Kidney (tissue), 14 donors: ENCODE measurements around the gene PHF12. TPM values are rescaled to one million over a fixed set of nuclear protein-coding genes. Genes with fewer than 3 reads are reported as not detected.

Experiments used
- DNase-seq, 5 donors: peaks; one replicate each; pipeline ENCODE4 v3.0.0-alpha.2; 2013 to 2020
- FAIRE-seq: peaks from 2 replicates; lab custom pipeline; 2012; peaks lifted over from hg19 to GRCh38; lab: Jason Lieb, UNC
- H3K27ac ChIP-seq, 2 donors: one replicate each; pipeline ENCODE4 v1.7.0; 2013; ENCODE audit warnings: low read depth in 2 of 2, low read length in 2 of 2, inconsistent platforms in 1 of 2
- H3K27me3 ChIP-seq: one replicate; pipeline ENCODE4 v1.7.1; 2013; ENCODE audit warnings: low read length, inconsistent platforms; ENCODE audit not compliant: control insufficient read depth, insufficient read depth
- H3K36me3 ChIP-seq, 3 donors: one replicate each; pipeline versions ENCODE4 v1.7.0 to v1.7.1; 2013; ENCODE audit warnings: low read length in 3 of 3, control low read depth in 1 of 3, inconsistent platforms in 1 of 3; ENCODE audit not compliant: insufficient read depth in 3 of 3, control insufficient read depth in 2 of 3
- H3K4me1 ChIP-seq, 3 donors: one replicate each; pipeline versions ENCODE4 v1.7.0 to v1.7.1; 2013; ENCODE audit warnings: low read length in 3 of 3, inconsistent platforms in 1 of 3, low read depth in 1 of 3; ENCODE audit not compliant: control insufficient read depth in 2 of 3, insufficient read depth in 2 of 3
- H3K4me3 ChIP-seq, 3 donors: one replicate each; pipeline versions ENCODE4 v1.7.0 to v1.8.1; 2013; ENCODE audit warnings: low read length in 3 of 3, control low read depth in 1 of 3, inconsistent platforms in 1 of 3
- H3K9ac ChIP-seq, 3 donors: one replicate each; pipeline versions ENCODE4 v1.7.0 to v1.7.1; 2013; ENCODE audit warnings: low read length in 3 of 3, control low read depth in 1 of 3, inconsistent platforms in 1 of 3
- H3K9me3 ChIP-seq, 3 donors: one replicate each; pipeline versions ENCODE4 v1.7.0 to v1.7.1; 2013; ENCODE audit warnings: low read length in 3 of 3, control low read depth in 1 of 3, inconsistent platforms in 1 of 3; ENCODE audit not compliant: control insufficient read depth in 2 of 3, insufficient read depth in 1 of 3
- CTCF ChIP-seq: IDR thresholded peaks from 3 replicates; pipeline ENCODE4 v1.5.1; 2012; ENCODE audit warnings: mild to moderate bottlenecking, moderate library complexity, borderline replicate concordance; ENCODE audit not compliant: insufficient read depth; ENCODE audit errors: extremely low read depth
- intact Hi-C: fragments of 100-400 bp; cut with DNase I; formaldehyde crosslinking; loops from one replicate; pipeline ENCODE4 v1.11.1; 2022
- polyA plus RNA-seq: library from polyadenylated mRNA; stranded (reverse); fragments of 350-450 nt; fragmentation: Illumina TruSeq; extraction: RNeasy Lipid Tissue Mini Kit (QIAGEN cat#74804); gene quantifications from one replicate; pipeline ENCODE4 v1.2.3, GENCODE V29; 2014; ENCODE audit warnings: low read depth, low replicate concordance; ENCODE audit not compliant: insufficient read depth
- total RNA-seq: library from RNA; stranded (reverse); fragmentation: NEBNext Ultra II Directional; extraction: Animal tissue kit (Norgen Biotek cat#: 25700); gene quantifications from one replicate; pipeline ENCODE4 v1.2.1, GENCODE V29; 2021
- donor health status: control.
- donor health status: control.
- donor health status: control.
- donor health status: control.
- donor health status: control.
- donor health status: DM: yes; HTN: yes; CAD: no.
- donor health status: Normal renal cell carcinoma (clear cell type).

The PHF12 gene
- total and polyA plus RNA-seq, 2 donors from 2014 or later = 8.8 to 50.4 TPM

GRCh38 chr17:28911411-28912045 is 39.8 kb downstream of the PHF12 start:
- Histone ChIP-seq H3K4me1 (peaks cover 0 to 4% (median 0%) of the 10 kb centered on the region in 3 donors), H3K9me3 (no peaks in the 10 kb centered on the region), H3K27me3 (no peaks in the 10 kb centered on the region), H3K9ac (no peak overlapping the region), H3K36me3 (peaks cover 30 to 94% (median 57%) of the 10 kb centered on the region in 3 donors), H3K27ac (no peak overlapping the region), H3K4me3 (no peak overlapping the region)
- no peak for FAIRE-seq
- no peak for TF ChIP-seq CTCF
- intact Hi-C loops = no loop called here
- DNase-seq = no peak

- FAIRE-seq = no peak
- H3K4me3 ChIP-seq = no peak overlapping the region
- peaks cover 24 to 91% (median 57%) of the 10 kb centered on the region in 3 donors for H3K36me3 ChIP-seq
- peaks cover 0 to 4% (median 0%) of the 10 kb centered on the region in 3 donors for H3K4me1 ChIP-seq
- intact Hi-C loops = no loop called here
- no peak for DNase-seq
- no peak for TF ChIP-seq CTCF
- H3K27me3 ChIP-seq = no peaks in the 10 kb centered on the region
- H3K9me3 ChIP-seq = no peaks in the 10 kb centered on the region
- H3K27ac ChIP-seq = no peak overlapping the region
- no peak overlapping the region for H3K9ac ChIP-seq
These were observed 40.8 kb downstream of the PHF12 start for GRCh38 chr17:28910534-28910933.

GRCh38 chr17:28908640-28909167 is 42.6 kb downstream of the PHF12 start:
- intact Hi-C loops = no loop called here

More at GRCh38 chr17:28908640-28909167, 42.6 kb downstream of the PHF12 start:
- TF ChIP-seq CTCF = no peak
- H3K4me1 ChIP-seq = peaks cover 0 to 7% (median 0%) of the 10 kb centered on the region in 3 donors
- H3K27ac ChIP-seq = no peak overlapping the region
- no peak overlapping the region for H3K9ac ChIP-seq
- no peak for FAIRE-seq
- peaks cover 16 to 76% (median 47%) of the 10 kb centered on the region in 3 donors for H3K36me3 ChIP-seq
- no peak overlapping the region for H3K4me3 ChIP-seq
- no peak for DNase-seq
- no peaks in the 10 kb centered on the region for H3K27me3 ChIP-seq
- no peaks in the 10 kb centered on the region for H3K9me3 ChIP-seq
